GDM1 (cell line): ENCODE measurements around the gene HIRA.
"Not testable (repeated sequence)": the region's sequence is repeated elsewhere in the genome, so short reads cannot be mapped to it uniquely, and the experiment has no call there.

Source experiments
- DNase-seq: peaks from one replicate; lab custom pipeline; 2025; lab: John Stamatoyannopoulos, UW

The HIRA gene

DNA sequence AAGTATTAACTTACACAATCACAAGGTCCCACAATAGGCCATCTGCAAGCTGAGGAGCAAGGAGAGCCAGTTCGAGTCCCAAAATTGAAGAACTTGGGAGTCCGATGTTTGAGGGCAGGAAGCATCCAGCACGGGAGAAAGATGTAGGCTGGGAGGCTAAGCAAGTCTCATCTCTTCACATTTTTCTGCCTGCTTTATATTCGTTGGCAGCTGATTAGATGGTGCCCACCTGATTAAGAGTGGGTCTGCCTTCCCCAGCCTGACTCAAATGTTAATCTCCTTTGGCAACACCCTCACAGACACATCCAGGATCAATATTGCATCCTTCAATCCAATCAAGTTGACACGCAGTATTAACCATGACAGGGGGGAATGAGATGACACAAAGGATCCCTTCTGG, 101.3 kb downstream of the HIRA start:
- not testable (repeated sequence) for DNase-seq

DNA sequence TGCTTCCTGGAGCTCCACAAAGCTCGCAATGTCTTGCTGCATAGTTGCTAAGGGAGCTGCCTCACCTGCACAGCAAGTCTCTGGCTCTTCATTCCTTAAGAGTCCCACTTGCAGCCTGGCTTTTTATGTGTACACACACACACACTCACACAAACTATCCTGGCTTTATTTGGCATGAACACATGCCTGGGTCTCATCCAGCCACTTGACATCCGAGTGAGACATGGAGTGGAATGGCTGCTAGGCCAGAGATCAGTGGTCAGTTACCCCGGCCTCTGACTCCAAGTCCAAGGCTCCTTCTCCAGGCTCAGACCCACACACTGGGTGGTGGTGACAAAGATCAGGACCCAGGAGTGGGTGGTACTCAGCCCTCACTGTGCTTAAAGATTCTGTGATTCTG, 102.1 kb downstream of the HIRA start:
- no peak for DNase-seq

DNA sequence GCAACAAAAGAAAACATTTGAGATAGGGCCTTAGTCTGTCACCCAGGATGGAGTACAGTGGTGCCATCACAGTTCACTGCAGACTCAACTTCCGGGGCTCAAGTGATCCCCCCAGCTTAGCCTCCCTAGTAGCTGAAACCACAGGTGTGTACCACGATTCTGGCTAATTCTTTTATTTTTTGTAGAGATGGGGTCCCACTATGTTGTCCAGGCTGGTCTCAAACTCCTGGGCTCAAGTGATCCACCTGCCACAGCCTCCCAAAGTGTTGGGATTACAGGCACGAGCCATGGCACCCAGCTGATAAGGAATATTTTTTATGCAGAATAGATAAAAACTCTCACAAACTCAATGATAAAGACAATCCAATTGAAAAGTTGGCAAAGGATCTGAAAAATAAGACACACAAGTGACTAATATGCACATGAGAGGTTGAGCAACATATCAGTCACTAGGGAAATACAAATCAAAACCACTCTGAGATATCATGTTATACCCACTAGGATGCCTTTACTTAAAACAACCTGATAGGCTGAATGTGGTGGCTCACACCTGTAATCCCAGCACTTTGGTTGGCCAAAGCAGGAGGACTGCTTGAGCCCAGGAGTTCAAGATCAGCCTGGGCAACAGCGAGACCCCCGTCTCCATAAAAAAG, 106.1 kb downstream of the HIRA start:
- no peak for DNase-seq

DNA sequence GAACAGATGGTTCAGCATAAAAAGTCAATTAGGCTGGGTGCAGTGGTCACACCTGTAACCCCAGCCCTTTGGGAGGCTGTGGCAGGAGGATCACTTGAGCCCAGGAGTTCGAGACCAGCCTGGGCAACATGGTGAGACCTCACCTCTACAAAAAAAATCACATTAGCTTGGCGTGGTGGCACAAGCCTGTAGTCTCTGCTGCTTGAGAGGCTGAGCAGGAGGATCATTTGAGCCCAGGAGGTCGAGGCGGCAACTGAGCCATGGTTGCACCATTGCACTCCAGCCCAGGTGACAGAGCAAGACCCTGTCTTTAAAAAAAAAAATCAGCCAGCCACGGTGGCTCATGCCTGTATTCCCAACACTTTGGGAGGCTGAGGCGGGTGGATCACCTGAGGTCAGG, 108.1 kb downstream of the HIRA start:
- DNase-seq, result not testable (repeated sequence)

DNA sequence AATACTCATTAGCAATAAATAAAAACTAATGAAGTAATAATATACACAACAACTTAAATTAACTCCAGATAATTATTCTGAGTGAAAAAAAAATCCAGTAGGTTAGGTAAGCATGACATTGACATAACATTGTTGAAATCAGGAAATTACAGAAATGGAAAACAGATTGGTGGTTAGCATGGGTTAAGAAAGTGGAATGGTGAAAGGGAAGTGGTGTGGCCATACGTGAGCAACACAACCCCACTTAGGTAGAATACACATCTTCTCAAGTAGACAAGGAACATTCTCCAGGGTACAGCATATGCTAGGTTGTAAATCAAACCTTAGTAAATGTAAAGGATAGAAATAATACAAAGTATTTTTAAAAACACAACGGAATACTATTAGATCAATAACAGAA, 109.8 kb downstream of the HIRA start:
- DNase-seq, result no peak

DNA sequence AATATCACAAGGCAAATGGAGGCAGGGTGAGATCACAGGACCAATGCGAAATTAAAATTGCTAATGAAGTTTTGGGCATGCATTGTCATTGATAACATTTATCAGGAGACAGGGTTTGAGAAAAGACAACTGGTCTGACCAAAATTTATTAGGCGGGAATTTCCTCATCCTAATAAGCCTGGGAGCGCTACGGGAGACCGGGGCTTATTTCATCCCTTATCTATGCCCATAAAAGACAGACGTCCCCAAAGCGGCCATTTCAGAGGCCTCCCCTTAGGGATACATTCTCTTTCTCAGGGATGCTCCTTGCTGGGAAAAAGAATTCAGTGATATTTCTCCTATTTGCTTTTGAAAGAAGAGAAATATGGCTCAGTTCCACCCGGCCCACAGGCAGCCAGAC, 111.4 kb downstream of the HIRA start:
- not testable (repeated sequence) for DNase-seq

DNA sequence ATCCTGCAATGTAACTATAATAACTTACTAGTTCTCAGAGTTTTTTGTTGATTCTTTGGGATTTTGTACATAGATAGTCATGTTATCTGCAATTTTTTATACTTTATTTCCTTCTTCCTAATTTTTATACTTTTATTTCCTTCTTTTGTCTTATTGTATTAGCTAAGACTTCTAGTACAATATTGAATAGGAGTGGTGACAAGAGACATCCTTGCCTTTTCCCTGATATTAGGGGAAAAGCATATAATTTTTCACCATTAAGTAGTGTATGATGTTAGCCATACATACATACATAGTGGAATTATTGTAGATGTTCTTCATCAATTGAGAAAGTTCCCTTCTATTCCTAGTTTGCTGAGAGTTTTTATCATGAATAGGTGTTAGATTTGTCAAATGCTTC, 112.3 kb downstream of the HIRA start:
- DNase-seq, result no peak

DNA sequence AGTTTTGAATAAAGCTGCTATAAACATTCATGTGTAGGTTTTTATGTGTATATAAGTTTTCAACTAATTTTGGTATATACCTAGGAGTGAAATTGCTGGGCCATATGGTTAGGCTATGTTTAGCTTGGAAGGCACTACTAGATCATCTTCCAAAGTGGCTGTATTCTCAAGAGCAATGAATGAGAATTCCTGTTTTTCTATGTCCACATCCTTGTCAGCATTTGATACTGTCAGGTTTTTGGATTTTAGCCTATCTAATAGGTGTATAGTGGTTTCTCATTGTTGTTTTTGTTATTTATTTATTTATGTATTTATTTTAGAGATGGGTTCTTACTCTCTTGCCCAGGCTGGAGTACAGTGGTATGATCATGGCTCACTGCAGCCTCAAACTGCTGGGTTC, 113.7 kb downstream of the HIRA start:
- DNase-seq, result no peak

DNA sequence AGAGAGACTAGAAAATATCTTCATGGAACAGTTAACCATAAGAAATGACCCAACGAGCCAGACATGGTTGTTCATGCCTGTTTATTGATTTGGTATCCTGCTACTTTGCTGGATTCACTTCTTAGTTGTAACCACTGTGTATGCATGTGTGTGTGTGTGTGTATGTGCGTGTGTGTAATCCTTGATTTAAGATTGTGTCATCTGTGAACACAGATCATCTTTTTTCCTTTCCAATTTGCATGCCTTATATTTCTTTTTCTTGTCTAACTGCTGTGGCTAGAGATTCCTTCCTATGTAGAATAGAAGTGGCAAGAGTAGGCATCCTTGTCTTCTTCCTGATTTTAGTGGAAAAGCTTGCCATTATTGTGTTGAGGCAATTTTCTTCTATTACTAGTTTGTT, 123.7 kb downstream of the HIRA start:
- no peak for DNase-seq

DNA sequence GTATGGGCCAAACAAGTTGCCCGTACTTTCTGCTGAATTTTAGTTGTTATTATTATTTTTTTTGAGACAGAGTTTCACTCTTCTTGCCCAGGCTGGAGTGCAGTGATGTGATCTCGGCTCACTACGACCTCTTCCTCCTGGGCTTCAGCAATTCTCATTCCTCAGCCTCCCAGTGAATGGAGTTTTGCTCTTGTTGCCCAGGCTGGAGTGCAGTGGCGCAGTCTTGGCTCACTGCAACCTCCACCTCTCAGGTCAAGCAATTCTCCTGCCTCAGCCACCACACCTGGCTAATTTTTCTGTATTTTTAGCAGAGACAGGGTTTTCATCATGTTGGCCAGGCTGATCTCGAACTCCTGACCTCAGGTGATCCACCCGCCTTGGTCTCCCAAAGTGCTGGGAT, 125.0 kb downstream of the HIRA start:
- not testable (repeated sequence) for DNase-seq

DNA sequence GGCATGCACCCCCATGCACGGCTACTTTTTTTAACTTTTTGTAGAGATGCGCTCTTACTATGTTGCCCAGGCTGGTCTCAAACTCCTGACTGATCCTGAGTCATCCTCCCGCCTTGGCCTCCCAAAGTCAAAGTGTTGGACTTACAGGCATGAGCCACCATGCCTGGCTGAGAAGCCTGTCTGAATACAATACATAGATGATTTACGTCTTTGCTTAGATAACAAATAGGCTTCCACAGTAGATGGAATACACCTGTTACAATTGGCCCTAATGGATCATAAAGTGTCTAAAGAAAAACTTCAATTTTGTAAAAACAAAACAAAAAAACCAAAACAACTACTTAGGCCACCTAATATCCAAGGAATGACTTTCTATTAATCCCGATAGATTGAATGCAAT, 127.0 kb downstream of the HIRA start:
- DNase-seq, result no peak

DNA sequence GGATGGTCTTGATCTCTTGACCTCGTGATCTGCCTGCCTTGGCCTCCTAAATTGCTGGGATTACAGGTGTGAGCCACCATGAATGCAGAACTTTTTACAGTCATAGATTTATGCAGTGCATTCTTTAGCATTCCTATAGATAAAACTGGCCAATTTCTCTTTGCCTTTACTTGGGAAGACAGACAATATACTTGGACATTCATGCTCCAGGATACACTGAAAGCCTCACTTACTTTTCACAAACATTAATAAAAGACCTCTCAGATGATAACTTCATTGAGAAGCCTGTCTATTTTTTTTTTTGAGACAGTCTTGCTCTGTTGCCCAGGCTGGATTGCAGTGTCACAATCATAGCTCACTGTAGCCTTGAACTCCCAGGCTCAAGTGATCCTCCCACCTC, 127.7 kb downstream of the HIRA start:
- DNase-seq, result no peak

DNA sequence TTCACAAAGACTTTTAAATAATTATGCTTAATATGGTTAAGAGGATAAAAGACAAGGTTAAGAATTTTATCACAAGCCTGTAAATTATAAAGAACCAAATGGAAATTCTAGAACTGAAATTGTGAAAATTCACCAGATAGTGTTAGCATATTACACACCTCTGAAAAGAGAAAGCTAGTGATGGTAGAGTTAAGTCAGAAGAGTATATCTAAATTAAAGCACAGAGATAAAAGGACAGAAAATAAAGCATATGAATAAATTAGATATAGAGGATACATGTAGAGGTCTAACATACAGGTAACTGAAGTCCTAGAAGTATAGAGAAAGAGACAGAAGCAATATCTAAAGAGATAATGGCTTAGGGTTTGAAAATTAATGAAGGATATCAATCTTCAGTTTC, 135.8 kb downstream of the HIRA start:
- no peak for DNase-seq

DNA sequence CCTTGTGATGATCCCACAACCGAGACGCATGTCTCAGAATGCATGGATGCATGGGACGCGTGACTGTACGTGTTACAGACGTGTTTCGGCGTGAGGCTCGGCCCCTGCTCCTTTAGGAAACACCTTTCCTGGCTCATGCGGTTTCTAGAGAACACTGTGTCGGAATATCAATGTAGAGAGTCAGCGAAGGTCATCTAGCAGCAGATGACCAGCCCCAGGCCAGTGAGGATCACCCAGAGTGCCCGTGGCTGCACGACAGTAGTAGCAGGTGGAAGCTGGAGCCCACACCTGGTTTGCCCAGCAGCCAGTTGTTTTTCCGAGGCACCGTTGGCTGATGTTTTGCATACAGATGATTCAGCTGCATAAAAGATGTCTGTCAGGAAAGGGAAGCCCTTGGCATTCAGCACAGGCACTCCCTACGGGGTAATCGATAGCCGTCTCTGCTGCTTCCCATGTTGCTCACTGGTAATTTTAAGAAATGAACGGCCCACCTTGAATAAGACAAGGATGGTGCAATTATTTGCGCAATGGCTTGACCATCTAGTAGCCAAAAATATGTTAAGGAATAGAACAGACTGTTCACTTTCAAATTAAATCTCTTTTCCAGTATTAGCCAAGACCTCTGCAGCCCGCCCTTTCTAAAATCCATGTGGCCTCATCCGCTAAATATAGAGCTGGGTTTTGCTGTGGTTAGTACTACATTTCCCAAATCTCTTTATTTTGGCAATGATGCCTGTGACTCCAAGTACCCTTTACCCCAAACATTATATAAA, 138.9 kb downstream of the HIRA start:
- DNase-seq, result no peak

DNA sequence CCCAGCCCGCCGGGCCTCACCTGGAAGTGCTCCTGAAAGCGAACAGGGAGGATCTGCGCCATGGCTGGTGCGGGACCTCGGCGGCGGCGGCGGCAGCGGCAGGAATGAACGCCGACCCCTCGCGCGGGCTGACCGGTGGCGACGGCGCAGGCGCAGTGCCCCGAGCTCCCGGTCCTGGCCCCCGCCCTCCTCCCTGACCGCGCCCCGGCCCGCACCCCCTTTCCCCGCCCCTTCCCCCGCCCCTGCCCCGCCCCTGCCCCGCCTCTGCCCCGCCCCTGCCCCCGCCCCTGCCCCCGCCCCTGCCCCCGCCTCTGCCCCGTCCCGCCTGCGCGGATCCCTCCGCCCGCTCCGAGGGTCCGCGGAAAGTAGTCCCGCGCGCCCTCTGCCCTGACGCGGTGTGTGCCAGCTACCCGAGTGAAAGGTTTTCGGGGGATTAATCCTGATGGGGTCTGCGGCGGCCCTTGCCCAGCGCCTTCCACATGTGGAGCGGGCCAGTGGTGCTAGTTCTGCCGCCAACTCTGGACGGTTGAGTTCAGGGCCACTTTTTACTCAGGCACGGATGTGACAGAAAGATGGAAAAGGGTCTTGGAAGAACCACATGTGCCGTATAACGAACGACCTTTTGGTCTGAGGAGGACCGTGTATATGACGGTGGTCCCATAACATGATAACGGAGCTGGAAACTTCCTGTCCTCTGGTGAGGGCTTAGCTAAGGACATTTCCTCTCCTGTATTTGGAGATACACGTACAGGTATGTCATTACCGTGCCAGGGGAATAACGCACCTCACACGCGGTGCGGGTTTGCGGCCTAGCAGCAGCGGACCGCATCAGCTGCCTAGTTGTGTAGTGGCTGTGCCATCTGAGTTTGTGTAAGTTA, 139.7 kb downstream of the HIRA start, which contains the start of gene CLTCL1:
Gene CLTCL1, minus strand, starts transcription at position 140 of the 878 bp plus-strand sequence. Its CDS starts 78 bp downstream, at position 62.
- peak; percentile 54 for DNase-seq

DNA sequence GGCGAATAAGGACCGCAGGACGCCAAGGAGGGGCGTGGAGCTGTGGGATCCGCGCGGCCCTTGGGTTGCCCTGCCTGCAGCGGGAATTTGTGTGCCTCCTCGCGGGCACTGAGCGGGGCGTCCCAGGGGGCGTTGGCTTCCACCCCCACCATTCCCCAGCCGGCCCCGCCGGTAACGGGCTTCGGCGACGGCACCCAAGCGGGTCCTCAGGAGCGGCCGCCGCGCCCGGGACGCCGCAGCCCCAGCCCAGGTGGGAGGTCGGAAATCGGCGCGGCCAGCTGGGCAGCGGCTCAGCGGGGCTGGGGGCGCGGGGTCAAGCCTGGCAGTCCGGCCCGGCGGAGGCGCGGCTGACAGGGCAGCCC, 140.3 kb downstream of the HIRA start:
- no peak for DNase-seq

DNA sequence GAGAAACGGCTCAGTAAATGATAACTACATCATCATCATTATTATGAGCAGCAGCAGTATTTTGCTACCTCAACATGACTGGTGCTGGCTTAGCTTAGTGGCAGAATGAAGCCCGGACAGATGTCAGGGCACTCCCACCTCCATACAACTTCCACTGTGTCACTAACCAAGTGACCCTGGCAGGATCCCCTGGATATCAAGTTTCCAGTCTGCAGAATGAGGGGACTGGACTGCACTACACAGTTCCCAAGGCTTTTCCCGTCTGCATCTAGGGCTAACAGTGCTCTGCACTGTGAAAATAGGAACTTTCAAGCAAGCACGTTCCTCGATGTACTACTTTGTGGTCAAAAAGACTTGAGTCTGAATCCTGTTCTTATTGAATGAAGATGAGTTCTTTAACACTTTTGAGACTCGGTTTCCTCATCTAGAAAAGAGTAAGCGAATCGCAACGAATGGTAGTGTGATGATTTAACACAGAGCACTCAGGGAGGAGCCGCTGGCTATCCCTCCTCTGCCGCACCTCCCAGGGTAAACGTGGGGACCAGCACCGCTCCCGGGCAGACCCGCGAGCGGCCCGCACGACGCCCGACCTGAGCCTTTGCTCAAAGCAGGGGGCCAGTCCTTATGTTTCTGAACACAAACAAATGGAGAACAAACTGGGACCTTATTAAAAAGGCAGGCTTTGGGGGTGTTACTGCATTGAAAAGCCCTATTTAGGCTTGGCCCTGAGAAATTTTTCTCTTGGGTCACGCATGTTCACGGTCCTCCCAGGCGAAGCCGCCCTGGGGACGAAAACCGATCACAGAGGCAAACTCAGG, 140.9 kb downstream of the HIRA start:
- no peak for DNase-seq

DNA sequence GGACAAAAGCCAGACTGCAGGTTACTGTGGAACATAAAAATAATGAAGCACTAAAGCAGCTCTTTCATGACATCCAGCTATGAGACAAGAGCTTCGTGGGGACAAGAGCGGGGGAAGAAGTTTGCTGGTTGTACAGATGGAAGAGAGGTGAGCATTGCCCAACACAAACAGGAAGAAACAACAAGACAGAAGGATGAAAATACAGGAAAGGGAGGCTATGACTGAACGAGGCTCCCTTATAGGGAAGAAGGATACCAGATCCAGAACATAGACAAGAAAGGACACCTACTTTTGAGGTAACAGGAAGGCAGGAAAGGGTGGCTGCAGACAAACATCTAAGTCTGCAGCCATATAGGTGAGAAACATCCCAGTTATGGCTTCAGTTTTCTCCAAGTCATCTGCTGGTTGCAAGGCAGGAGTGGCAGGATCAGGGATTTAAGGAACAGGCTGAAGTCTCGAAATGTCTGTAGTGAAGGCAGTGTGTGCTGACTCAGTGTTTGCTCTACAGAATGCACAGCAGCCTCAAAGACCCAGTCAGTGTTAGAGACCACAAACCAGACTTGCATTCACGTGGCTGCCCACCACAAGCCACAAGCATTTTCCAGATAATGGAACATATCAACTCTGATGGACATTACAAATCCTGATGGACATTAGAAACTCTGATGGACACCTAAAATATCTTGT, 141.9 kb downstream of the HIRA start:
- DNase-seq, result no peak

DNA sequence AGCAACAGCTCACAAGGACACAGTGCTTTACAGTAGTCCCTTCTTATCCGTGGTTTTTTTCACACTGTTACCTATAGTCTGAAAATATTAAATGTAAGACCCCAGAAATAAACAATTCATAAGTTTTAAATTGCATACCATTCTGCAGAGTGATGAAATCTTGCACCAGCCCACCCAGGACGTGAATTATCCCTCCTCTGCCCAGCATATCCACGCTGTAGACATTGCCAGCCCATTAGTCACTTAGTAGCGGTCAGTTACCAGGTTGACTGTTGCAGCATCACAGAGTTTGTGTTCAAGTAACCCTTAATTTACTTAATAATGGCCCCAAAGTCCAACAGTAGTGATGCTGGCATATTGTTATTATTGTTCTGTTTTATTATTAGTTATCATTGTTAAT, 143.6 kb downstream of the HIRA start:
- no peak for DNase-seq

DNA sequence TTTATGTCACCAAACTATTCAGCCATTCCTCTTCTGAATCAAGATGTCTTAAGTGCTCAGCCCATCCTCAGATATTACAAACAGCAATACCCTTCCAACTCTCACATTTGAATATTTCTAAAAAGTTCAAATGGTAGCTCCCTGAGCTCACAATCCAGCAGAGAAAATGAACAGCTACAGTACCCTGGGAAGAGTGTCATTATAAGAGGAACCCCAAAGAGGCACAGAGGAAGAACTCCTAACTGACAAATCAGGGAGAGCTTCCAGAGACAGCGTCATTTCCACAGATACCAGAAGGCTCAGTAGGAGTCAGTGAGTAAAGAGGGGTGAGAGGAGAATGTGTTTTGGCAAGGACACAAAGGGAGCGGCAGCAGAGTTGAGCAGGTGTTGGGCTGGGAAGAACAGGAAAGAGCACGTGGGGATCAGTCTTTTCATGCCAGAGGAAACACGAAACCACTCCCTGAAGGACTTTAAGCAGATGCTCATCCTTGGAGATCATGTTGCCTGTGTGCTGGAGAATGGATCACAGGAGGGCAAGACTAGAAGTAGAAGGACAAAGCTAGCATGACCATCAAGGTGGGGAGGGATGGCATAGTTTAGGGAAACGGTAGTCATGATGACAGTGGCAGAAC, 144.3 kb downstream of the HIRA start:
- no peak for DNase-seq

DNA sequence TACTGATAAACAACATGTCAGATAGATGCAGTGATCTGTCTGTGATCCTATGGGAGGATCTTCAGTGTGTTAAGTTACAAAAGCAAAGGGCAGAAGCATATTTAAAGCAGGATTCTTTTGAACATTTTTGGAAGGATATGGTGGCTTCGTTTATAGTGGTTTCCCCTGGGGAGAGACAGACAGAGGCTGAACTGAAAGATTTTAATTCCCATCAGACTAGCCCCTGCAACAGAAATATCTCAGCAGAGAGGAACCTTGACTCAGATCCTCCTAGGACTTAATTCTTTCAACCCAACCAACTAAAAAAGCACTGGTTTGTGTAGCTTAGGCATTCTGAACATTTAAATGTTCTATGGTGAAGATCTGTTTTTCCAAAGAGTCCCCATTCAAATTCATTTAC, 145.7 kb downstream of the HIRA start:
- no peak for DNase-seq
